GM15510 (cell line): Measurements from ENCODE around the gene TMBIM4.

Experiments
- POLR2A ChIP-seq: IDR thresholded peaks from 3 replicates; pipeline ENCODE4 v1.6.1; 2011; ENCODE audit warnings: borderline replicate concordance; ENCODE audit not compliant: insufficient read length; ENCODE audit errors: extremely low read depth

The TMBIM4 gene, protein sequence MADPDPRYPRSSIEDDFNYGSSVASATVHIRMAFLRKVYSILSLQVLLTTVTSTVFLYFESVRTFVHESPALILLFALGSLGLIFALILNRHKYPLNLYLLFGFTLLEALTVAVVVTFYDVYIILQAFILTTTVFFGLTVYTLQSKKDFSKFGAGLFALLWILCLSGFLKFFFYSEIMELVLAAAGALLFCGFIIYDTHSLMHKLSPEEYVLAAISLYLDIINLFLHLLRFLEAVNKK

DNA sequence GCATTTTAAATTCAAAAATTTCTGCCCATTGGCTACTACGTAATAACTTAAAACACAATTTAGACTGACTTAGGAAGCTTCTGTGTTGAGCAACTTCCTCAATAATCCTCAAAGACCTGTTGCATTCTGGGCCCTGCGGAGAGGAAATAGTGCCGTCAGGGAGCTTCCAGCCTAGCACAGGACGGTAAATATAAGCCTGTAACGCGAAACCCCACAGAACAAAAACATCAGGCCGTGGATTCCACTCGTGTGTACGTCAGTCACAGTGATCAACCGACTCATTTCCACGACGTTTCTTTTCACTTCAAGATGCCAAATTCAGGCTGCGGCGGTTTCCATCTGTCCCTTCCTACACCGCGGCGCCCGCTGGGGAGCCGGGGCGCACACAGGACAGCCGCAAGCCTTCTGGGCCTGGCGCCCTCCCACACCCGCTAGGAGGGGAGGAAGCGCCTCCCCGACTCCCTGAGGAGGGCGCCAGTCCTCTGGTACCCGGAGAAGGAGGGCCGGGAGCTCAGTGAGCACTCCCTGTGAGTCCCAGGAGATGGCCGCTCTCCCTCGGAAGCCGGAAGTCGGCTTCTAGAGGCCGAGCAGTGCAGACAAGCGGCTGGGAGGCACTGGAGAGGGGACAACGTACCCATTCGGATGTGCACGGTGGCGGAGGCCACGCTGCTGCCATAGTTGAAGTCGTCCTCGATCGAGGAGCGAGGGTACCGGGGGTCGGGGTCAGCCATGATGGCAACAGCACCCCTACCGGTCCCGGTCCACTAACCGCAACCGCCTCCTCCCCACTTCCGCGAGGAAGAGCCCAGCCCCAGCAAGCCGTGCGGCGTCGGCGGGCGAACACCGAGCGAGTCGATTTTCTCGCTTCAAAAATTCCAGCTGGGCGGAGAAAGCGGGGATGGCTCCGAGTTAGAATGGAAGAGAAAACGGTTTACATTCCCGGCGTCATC lies at the start of gene TMBIM4:
TSS of gene TMBIM4 (minus strand) at position 776 of the 950 bp plus-strand sequence. CDS start at position 731, 45 bp downstream.
- TF ChIP-seq POLR2A = peak; percentile 75

DNA sequence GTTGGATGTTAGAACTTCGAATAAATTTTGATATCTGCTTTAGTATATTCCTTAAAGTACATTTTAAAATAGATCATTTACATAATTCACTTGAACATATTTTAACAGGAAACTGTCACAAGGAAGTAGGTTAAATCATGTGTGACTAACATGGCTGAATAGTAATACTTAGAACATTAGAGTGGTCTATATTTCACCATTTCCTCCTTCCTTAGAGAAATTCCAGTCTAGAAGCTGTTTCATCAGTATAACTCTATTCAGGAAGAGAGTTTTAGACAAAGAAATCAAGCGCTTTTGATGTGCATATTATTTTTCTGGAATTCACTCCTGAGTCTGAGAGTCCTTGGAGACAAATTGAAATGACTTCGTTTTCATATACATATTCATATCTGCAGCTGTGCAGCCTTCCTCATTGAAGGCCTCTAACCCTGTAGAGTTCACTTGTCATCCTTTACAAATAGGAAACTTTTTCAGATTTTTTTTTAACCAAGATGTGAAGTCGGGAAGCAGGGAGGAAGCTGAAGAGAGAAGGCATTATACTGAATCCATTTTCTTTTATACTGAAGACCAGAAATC lies 47.6 kb upstream of the TMBIM4 start:
- no peak for TF ChIP-seq POLR2A

DNA sequence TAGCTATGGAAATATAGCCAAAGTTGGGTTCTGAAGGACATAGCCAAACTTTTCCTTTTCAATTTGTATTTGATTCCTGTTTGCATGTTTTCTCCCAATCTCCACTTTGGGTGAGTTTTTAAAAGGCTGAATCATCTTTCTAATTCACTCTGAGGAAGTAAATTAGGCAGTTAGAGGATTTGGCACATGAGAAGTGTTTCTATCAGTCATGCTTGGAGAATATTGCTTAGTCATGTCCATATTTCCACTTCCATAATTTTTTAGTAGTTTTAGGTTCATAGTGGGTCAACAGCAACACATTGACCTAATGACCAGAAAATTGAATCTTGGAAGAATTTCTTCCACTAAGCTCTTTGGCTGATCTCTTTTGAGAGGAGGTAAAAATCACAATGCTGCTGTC lies 41.0 kb upstream of the TMBIM4 start:
- no peak for TF ChIP-seq POLR2A

DNA sequence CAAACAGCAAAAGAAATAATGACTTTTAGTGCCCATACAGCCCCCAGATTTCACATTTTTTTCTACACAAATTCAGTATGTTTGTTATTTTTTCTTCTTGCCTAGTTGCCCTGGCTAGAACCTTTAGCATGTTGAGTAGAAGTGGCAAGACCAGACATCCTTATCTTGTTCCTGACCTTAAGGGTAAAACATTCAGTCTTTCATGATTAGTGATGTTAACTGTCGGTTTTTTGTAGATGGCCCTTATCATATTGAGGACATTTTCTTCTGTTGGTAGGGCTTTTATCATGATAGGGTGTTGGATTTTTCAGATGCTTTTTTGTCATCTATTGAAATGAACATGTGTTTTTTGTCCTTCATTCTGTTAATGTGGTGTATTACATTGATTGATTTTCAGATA lies 36.3 kb upstream of the TMBIM4 start:
- no peak for TF ChIP-seq POLR2A

DNA sequence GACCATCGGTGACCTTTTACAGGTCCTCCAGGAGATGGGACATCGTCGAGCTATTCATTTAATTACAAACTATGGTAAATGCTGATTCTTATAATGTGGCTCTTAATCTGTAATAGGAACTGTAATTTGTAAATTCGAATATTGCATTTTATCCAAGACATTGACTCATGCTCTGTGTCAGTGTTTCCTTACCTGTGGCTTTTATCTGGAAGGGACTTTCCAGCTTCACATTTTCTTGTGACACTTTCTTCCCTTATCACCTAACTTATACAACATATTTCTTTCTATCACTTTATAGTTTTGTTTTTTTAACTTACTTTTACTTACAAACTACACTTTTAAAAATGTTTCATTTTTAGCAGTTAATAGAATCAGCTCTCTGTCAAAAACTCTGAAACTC lies 34.0 kb upstream of the TMBIM4 start:
- no peak for TF ChIP-seq POLR2A

DNA sequence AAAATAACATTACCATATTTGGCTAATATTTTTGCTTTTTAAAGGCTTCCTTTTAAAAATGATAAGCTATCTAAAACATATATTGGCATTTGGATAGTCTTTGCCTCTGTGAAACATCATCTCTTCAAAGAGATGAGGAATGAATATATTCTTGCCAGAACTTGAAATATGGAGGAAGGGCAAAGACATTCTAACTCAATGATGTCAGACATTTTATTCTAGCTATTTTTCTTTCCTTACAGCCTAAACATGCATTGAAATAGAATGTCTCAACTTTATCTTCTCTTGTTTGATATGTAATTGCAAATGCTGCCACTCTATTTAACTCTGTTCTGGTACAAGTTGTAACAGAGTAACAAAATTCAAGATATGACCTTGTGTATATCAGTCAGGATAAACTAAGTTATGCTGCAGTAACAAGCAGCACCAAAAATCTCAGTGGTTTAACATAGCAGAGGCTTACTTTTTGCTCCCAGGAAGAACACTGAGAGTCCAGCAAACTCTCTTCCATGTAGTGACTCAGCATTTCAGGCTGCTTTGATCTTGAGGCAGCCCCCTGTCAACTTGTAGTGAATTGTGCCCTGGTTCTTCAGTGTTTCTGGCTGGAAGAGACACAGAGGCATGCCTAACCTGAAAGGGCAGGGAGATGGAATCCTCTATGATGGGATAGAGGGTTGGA lies 30.2 kb upstream of the TMBIM4 start:
- TF ChIP-seq POLR2A = no peak

DNA sequence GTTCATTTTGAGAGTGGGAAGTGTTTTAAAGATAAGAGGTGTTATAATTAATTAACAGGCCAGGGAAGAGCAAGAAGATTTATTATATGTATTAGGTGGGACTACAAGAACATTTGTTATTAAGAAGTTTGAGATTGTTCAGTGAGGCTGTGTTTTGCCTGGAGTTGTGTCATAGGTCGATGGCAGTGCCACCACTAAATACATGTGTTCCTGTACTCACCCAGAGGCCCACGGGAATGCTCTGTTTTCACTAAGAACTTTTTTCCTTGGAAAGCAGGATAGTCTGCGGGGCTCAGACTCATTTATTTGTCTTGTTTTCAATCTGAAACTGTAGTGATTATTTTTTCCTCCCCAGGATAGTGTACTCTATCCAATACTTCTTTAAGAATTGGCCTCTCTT lies 29.3 kb upstream of the TMBIM4 start:
- TF ChIP-seq POLR2A = no peak

DNA sequence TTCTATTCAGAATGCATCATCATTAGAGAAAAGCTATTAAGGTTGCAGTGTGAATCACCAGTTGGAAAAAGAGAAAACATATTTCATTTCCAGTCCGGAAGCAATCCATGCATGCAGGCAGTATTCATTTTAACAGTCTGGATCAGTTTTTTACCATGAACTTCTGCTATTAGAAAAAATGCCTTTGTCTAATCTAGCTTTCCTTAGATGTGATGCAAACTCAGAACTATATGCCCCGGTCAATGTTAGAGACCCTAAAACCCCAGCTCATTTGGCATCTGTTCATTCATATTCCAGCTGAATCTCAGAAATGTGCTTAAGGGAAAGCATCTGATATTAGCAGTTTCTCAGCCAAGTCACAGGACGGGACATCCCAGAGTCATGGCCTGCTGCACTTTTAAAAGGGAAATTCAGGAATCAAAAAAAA lies 27.7 kb upstream of the TMBIM4 start:
- no peak for TF ChIP-seq POLR2A

DNA sequence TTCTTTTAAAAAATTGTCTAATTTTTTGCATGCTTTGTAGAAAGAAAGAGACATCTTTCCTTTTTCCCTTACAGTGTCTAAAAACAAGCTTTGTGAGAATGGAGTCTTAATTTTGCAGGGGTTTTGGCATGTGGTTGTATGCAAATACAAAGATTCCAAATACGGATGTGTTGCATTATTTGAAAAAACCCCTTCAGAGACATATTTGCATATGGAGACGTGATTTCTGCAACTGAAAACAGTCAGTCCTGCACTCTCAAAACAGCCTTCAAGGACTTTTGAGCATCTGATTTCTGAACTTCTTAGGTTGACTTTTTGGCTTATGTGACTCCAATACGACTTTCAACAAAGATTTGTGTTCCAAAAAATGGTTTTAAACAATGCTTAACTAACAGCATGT lies 27.0 kb upstream of the TMBIM4 start:
- TF ChIP-seq POLR2A = no peak

DNA sequence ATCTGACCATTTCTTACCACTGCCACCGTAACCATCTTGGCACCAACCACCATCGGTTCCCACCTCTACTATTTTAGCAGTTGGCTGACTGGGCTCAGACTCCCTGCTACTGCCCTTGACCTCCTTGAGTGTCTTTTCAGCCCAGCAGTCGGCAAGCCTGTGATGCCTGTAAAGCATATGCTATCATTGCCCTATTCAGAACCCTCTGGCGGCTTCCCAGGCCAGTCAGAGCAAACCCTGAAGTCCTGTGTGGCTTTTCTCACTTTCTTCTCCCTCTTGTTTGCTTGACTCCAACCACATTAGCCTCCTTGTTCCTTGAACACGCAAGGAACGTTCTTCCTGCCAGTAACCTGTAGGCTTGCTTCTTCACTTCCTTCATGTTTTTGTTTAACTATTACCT lies 25.4 kb upstream of the TMBIM4 start:
- no peak for TF ChIP-seq POLR2A

DNA sequence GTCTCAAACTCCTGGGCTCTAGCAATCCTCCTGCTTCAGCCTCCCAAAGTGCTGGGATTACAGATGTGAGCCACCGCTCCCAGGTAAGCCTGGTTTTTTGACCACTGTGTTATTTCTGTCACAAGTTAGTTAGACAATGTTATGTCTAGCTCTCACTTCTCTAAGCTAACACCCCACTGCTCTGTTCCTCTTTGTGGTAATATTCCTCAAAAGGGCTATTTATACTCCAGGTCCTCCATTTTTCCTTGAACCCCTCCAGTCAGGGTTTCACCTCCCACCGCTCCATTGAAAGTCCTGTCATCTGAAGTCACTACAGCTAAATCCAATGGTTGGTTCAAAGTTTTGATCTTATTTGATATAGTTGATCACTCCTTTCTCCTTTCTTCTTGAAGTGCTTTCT lies 24.3 kb upstream of the TMBIM4 start:
- TF ChIP-seq POLR2A = no peak

DNA sequence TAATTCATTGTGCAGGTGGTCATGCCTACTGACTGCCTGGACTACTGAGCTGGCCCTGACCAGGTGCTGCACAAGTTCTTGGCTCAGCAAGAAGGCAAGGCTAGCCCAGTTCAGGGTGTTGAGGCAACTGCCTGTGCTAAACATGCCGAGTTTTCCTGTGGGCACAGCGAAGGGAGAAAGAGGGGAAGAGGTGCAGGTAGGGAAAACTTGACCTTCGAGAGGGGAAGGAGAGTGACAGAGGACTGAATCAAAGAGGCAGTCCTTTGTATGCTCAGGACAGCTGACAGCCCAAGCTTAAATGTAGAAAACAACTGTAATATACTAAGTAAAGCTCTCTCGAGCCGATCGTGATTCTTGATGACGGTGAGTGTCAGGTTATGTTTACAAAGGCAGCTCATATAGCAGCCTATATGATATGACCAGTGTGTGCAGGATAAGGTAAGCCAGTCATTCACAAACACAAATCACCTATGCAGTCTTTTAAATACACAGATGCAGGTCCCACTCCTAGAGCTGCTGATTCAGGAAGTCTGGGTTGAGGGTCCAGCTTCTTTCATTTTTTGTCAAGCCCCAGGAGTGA lies 21.8 kb upstream of the TMBIM4 start:
- no peak for TF ChIP-seq POLR2A

DNA sequence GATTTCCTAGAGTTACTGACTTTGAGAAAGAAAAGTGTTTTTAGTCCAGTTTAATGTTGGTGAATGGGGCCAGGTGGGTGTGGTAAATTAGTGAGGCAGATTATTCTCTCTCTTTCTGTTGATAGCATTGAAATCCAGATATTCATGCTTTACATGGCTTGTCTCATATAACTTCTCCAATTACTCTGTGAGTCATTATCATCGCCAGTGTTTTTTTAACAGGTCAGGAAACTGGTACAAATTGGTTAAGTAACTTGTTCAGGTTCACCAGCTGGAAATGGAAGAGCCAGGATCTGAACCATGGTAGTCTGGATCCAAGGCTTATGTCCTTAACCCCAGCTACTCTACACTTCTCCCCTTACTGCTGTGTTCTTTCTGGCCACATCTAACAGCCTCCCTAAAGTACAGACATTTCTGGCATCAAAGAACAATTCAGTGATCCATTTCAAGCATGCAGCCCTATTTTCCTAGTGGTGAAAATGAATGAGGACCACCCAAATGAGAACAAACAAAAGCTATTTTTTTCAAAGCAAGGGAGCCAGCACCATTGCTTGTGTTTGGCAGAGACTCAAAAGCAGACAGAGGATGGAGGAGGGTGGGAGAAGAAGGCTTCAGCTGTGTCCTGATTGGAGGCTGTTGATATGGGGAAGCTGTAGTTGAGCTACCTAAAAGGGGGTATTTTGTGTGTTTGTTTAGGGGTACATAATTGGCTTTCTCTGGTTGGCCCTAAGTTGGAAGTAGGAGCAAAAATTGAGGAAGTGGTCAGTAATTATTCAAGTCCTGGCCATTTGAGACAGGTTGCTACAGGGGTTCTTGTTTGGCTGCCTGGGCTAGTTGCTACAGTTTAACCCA lies 20.9 kb upstream of the TMBIM4 start:
- no peak for TF ChIP-seq POLR2A

DNA sequence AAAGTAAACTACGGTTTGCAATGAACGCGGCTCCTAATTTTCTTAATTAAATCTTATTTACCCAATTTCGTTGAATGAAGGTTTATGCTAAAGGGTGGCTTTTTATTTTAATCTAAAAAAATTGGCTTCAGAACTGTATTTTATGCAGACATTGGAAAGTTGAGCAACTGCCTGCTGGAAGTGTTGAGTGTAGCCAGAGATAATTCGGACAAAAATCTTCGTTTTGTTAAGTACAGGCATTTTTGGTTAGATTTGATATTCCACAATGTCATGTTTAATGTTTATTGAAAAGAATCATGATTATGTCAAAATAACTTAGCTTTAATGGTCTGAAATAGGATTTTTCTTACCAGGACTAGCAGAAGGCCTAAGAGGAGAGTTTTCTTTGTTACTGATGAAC lies 20.1 kb upstream of the TMBIM4 start:
- no peak for TF ChIP-seq POLR2A

DNA sequence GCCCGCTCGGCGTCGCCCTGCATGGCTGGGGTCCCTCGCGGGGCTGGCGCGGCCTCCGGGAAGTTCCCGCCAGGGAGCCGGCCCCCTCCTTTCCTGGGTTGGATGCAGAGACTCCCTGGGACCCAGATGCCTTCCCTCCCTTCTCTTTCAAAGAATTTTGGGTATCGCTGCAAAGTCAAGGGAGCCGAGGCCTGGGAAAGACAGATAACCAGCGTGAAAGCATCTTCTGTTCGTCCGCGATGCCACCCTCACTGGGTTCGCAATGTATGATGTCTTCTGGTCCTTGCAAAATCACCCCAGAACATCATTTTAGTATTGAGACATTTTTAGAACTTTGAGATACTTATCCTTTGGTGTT lies 19.7 kb upstream of the TMBIM4 start:
- TF ChIP-seq POLR2A = no peak
